ENCODE measurements around the gene CENPB. TPM values are rescaled to one million over a fixed set of nuclear protein-coding genes. Genes with fewer than 3 reads are reported as not detected.

Gene CENPB
- total RNA-seq, 1 experiment from 2014 or later = 108 TPM

- POLR2A ChIA-PET (ENCODE audit: low non-redundant PET) = no interaction called here
- Histone ChIP-seq H3K27me3 (replicated peaks; ENCODE audit: insufficient read depth, low read depth, low read length, poor library complexity) (no peaks in the 10 kb centered on the region), H3K36me3 (ENCODE audit: insufficient read depth, low read length, poor library complexity, severe bottlenecking) (peaks cover 9% of the 10 kb centered on the region), H3K9me3 (ENCODE audit: low read depth, low read length, poor library complexity, severe bottlenecking) (no peaks in the 10 kb centered on the region), H3K27ac (ENCODE audit: low read depth, low read length, poor library complexity, severe bottlenecking) (no peak overlapping the region), H3K4me3 (ENCODE audit: low read depth, low read length, poor library complexity, severe bottlenecking) (no peak overlapping the region), H3K4me1 (ENCODE audit: insufficient read depth, low read length, poor library complexity, severe bottlenecking) (no peaks in the 10 kb centered on the region)
- TF ChIP-seq, protein P1, sequence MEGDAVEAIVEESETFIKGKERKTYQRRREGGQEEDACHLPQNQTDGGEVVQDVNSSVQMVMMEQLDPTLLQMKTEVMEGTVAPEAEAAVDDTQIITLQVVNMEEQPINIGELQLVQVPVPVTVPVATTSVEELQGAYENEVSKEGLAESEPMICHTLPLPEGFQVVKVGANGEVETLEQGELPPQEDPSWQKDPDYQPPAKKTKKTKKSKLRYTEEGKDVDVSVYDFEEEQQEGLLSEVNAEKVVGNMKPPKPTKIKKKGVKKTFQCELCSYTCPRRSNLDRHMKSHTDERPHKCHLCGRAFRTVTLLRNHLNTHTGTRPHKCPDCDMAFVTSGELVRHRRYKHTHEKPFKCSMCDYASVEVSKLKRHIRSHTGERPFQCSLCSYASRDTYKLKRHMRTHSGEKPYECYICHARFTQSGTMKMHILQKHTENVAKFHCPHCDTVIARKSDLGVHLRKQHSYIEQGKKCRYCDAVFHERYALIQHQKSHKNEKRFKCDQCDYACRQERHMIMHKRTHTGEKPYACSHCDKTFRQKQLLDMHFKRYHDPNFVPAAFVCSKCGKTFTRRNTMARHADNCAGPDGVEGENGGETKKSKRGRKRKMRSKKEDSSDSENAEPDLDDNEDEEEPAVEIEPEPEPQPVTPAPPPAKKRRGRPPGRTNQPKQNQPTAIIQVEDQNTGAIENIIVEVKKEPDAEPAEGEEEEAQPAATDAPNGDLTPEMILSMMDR (conservative IDR thresholded peaks at IDR 0.05; ENCODE audit: low read depth, low read length) = no peak
- TF ChIP-seq EZH2 (IDR thresholded peaks at IDR 0.05; ENCODE audit: borderline replicate concordance, low read depth, low read length, poor library complexity, severe bottlenecking) = no peak
- BruUV-seq (replicated peaks) = no TSS peak
- CTCF ChIA-PET = no interaction called here
- no peak for DNase-seq (ENCODE audit: low spot score)
- intact Hi-C loops (cut with micrococcal nuclease; ENCODE audit: unreplicated experiment) = no loop called here
Measured at GRCh38 chr20:3757268-3757667, 29.3 kb downstream of the CENPB start.

- ChIA-PET CTCF (no interaction called here), POLR2A (ENCODE audit: low non-redundant PET) (no interaction called here)
- H3K4me1 ChIP-seq (ENCODE audit: insufficient read depth, low read length, poor library complexity, severe bottlenecking) = no peaks in the 10 kb centered on the region
- H3K27me3 ChIP-seq (replicated peaks; ENCODE audit: insufficient read depth, low read depth, low read length, poor library complexity) = no peaks in the 10 kb centered on the region
- H3K9me3 ChIP-seq (ENCODE audit: low read depth, low read length, poor library complexity, severe bottlenecking) = no peaks in the 10 kb centered on the region
- no TSS peak for BruUV-seq (replicated peaks)
- no peak for DNase-seq (ENCODE audit: low spot score)
- no peak overlapping the region for H3K4me3 ChIP-seq (ENCODE audit: low read depth, low read length, poor library complexity, severe bottlenecking)
- no peak overlapping the region for H3K27ac ChIP-seq (ENCODE audit: low read depth, low read length, poor library complexity, severe bottlenecking)
- TF ChIP-seq, protein P1 (conservative IDR thresholded peaks at IDR 0.05; ENCODE audit: low read depth, low read length) = no peak
- TF ChIP-seq EZH2 (IDR thresholded peaks at IDR 0.05; ENCODE audit: borderline replicate concordance, low read depth, low read length, poor library complexity, severe bottlenecking) = no peak
- intact Hi-C loops (cut with micrococcal nuclease; ENCODE audit: unreplicated experiment) = no loop called here
- peaks cover 9% of the 10 kb centered on the region for H3K36me3 ChIP-seq (ENCODE audit: insufficient read depth, low read length, poor library complexity, severe bottlenecking)
Measured at GRCh38 chr20:3755814-3756480, 30.6 kb downstream of the CENPB start.

DNA sequence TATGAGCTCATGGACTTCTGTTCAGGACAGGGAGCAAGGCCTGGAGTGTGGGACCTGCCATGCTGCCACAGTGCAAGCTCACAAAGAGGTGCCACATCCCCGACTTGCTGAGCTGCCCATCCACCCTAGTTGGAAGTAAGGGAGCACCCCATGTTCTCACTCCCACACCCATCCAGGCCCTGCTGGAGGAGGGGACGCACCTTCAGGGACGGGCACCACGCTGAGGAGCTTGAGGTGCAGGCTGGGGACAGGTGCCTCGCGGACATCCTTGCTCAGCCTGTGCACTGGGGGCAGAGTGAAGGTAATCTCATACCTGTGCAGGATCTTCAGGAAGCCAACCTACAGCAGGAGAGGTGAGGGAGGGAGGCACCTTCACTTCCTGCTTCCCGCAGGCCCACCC is 31.3 kb downstream of the CENPB start:
- BruUV-seq (replicated peaks) = no TSS peak
- H3K9me3 ChIP-seq (ENCODE audit: low read depth, low read length, poor library complexity, severe bottlenecking) = no peaks in the 10 kb centered on the region
- ChIA-PET CTCF (no interaction called here), POLR2A (ENCODE audit: low non-redundant PET) (no interaction called here)
- H3K4me1 ChIP-seq (ENCODE audit: insufficient read depth, low read length, poor library complexity, severe bottlenecking) = no peaks in the 10 kb centered on the region
- TF ChIP-seq EZH2 (IDR thresholded peaks at IDR 0.05; ENCODE audit: borderline replicate concordance, low read depth, low read length, poor library complexity, severe bottlenecking) = no peak
- TF ChIP-seq, protein P1 (conservative IDR thresholded peaks at IDR 0.05; ENCODE audit: low read depth, low read length) = no peak
- no peak overlapping the region for H3K4me3 ChIP-seq (ENCODE audit: low read depth, low read length, poor library complexity, severe bottlenecking)
- no peak overlapping the region for H3K27ac ChIP-seq (ENCODE audit: low read depth, low read length, poor library complexity, severe bottlenecking)
- peaks cover 9% of the 10 kb centered on the region for H3K36me3 ChIP-seq (ENCODE audit: insufficient read depth, low read length, poor library complexity, severe bottlenecking)
- intact Hi-C loops (cut with micrococcal nuclease; ENCODE audit: unreplicated experiment) = no loop called here
- DNase-seq (ENCODE audit: low spot score) = no peak
- H3K27me3 ChIP-seq (replicated peaks; ENCODE audit: insufficient read depth, low read depth, low read length, poor library complexity) = no peaks in the 10 kb centered on the region
